Large intestine (tissue), 3 donors: Measurements from ENCODE around the gene TMEM61. TPM values are rescaled to one million over a fixed set of nuclear protein-coding genes. Genes with fewer than 3 reads are reported as not detected.
A peak's percentile ranks its signal among the peaks of the same experiment; 100 is the strongest.

ENCODE experiments used
- DNase-seq, 2 donors: peaks; one replicate each; pipeline versions ENCODE4 v3.0.0 to v3.0.0-alpha.2; 2013
- H3K27ac ChIP-seq: one replicate; pipeline ENCODE4 v1.5.1; 2013; ENCODE audit warnings: low read length
- H3K27me3 ChIP-seq: 2 replicates; pipeline ENCODE4 v1.6.1; 2013; ENCODE audit warnings: low read length; ENCODE audit not compliant: control insufficient read depth, insufficient read depth
- H3K36me3 ChIP-seq: 2 replicates; pipeline ENCODE4 v1.6.1; 2013; ENCODE audit warnings: low read length; ENCODE audit not compliant: control insufficient read depth, insufficient read depth
- H3K4me1 ChIP-seq: one replicate; pipeline ENCODE4 v1.6.1; 2013; ENCODE audit warnings: low read length; ENCODE audit not compliant: control insufficient read depth, insufficient read depth
- H3K4me3 ChIP-seq: one replicate; pipeline ENCODE4 v1.5.1; 2013; ENCODE audit warnings: low read length
- H3K9me3 ChIP-seq: one replicate; pipeline ENCODE4 v1.6.1; 2013; ENCODE audit warnings: mild to moderate bottlenecking, low read depth, low read length, moderate library complexity; ENCODE audit not compliant: control insufficient read depth
- WGBS: methylation state at CpG from one replicate; pipeline ENCODE4 v1.1.5; 2013; ENCODE audit warnings: low lambda C conversion rate; ENCODE audit not compliant: insufficient coverage; 5-methylcytosine and 5-hydroxymethylcytosine counted together
- polyA plus RNA-seq: library from polyadenylated mRNA; unstranded; fragments of 120-200 nt; gene quantifications from one replicate; pipeline ENCODE4 v1.2.1, GENCODE V29; 2013

The TMEM61 gene
- polyA plus RNA-seq, 1 donor = 2.8 TPM

DNA sequence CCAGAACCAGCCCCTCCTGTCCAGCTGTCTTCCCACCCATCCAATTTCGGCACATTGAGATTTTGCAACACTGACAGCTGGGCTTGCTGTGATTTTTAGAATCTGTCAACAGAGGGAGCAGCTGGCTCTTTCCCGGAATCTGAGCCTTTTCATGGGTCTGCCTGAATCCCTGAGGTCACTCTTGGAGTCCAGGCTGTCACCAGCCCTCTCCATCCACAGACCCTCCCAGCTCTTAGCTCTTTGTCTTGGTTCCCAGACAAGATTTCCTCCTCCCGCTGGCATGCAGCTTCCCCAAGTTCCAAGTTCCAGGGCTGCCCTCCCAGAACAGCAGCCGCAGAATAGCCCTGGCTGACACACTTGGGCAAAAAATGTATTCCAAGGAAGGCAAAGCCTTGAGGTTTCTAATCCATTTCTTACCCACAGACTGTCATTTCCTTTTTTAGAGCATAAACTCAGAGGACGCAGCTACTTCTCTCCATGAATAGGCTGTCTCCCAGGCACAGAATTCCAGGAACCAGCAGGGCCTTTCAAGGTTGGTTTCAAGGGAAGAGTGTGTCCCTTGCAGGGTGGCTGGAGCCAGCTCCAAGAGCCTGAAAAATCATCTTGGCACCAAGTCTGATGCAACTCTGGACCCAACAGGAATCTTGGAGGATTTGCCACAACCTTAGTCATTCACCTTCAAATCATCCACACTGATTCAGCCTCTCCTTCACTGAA lies 7.1 kb upstream of the TMEM61 start:
- no peaks in the 10 kb centered on the region for H3K36me3 ChIP-seq
- H3K27me3 ChIP-seq = peaks cover 9% of the 10 kb centered on the region
- H3K4me3 ChIP-seq = no peak overlapping the region
- no peaks in the 10 kb centered on the region for H3K9me3 ChIP-seq
- no peaks in the 10 kb centered on the region for H3K4me1 ChIP-seq
- WGBS = no CpG with 5 or more reads among the region's 5 CpGs
- no peak overlapping the region for H3K27ac ChIP-seq
- DNase-seq = no peak

DNA sequence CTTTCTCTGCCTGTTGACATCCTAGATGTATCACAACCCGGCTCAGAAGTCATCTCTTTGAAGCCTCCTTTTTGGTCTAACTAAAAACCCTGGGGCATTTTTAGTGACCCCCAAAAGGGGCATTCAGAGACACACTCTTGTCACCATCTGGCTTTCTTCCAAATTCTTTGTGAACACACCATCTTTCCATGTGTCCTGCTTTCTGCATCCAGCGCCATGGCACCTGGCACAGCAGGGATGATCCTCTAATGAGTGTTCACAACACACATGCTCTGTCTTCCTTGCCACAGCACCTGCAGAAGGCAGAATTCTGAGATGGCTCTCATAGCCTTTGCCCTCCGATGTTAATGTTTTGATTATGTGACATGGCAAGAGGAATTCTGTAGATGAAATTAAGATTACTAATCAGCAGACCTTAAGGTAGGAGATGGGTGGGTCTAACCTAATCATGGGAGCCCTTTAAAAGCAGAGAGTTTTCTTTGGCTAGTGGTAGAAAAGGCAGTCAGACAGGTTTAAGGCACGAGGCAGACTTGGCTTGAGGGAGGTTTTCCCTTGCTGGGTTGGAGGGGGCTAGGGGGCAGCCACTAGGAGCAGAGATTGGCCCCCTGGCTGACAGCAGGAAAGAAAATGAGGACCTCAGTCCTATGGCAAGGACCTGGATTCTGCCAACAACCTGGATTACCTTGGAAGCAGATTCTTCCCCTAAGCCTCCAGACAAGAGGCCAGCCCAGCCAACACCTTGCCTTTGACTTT lies 4.9 kb upstream of the TMEM61 start:
- H3K36me3 ChIP-seq = no peaks in the 10 kb centered on the region
- no peak for DNase-seq
- peaks cover 23% of the 10 kb centered on the region for H3K27me3 ChIP-seq
- H3K4me1 ChIP-seq = peaks cover 3% of the 10 kb centered on the region
- H3K27ac ChIP-seq = no peak overlapping the region
- WGBS = no CpG with 5 or more reads among the region's 4 CpGs
- no peak overlapping the region for H3K4me3 ChIP-seq
- no peaks in the 10 kb centered on the region for H3K9me3 ChIP-seq

DNA sequence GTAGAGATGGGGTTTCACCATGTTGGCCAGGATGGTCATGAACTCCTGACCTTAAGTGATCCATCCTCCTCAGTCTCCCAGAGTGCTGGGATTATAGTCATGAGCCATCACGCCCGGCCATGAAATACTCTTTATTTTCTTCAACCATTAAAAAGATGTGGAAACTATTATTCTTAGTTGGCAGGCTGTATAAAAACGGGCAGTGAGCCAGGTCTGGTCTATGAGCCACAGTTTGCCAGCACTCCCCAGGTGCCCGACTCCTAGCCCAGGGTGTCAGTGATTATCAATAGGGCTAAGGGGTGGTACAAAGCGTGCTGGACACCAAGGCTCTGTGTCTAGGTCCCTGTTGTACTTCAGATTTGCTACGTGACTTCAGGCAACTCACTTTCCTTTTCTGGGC lies 3.7 kb upstream of the TMEM61 start:
- no peaks in the 10 kb centered on the region for H3K9me3 ChIP-seq
- 84% methylated on average over 2 of the region's 6 CpGs for WGBS
- no peak overlapping the region for H3K4me3 ChIP-seq
- DNase-seq = no peak
- no peaks in the 10 kb centered on the region for H3K36me3 ChIP-seq
- H3K4me1 ChIP-seq = peaks cover 3% of the 10 kb centered on the region
- peaks cover 34% of the 10 kb centered on the region for H3K27me3 ChIP-seq
- H3K27ac ChIP-seq = no peak overlapping the region

DNA sequence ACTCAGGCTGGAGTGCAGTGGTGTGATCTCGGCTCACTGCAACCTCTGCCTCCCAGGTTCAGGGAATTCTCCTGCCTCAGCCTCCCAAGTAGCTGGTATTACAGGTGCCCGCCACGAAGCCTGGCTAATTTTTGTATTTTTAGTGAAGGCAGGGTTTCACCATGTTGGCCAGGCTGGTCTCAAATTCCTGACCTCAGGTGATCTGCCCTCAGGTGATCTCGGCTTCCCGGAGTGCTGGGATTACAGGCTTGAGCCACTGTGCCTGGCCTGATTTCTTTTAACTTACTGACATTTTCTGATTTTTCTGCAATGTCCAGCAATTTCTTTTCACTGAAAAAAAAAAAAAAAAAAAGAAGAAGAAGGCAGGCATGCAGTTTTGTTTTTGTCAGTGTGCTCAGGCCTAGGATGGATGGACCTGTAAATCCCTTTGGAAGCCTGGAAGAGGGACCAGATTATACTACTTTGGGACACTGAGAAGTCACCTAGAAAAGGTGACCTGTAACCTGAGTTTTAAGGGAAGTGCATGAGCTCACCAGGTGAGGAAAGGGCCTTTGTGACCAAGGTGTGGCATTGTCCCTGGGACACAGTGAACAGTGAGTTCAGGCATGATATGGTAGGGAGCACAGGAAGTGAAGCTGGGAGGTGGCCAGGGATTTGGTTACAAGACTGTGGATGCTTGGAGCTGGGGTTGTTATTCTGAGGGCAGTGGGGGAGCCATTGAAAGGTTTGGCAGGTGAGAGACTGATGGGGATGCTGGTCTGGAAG lies 2.7 kb upstream of the TMEM61 start:
- no CpG with 5 or more reads among the region's 5 CpGs for WGBS
- Histone ChIP-seq H3K27ac (no peak overlapping the region), H3K4me3 (no peak overlapping the region), H3K27me3 (peaks cover 36% of the 10 kb centered on the region), H3K9me3 (no peaks in the 10 kb centered on the region), H3K36me3 (no peaks in the 10 kb centered on the region), H3K4me1 (peaks cover 3% of the 10 kb centered on the region)
- DNase-seq = no peak

- Histone ChIP-seq H3K4me1 (peaks cover 3% of the 10 kb centered on the region), H3K27me3 (peaks cover 36% of the 10 kb centered on the region), H3K27ac (no peak overlapping the region), H3K36me3 (no peaks in the 10 kb centered on the region), H3K9me3 (no peaks in the 10 kb centered on the region), H3K4me3 (no peak overlapping the region)
- no peak for DNase-seq
- no CpG with 5 or more reads among the region's 9 CpGs for WGBS
Observed at GRCh38 chr1:54978528-54979326, 1.7 kb upstream of the TMEM61 start.

GRCh38 chr1:54979327-54979891 lies 1.0 kb upstream of the TMEM61 start:
- Histone ChIP-seq H3K4me3 (no peak overlapping the region), H3K27ac (no peak overlapping the region), H3K9me3 (no peaks in the 10 kb centered on the region), H3K36me3 (no peaks in the 10 kb centered on the region), H3K4me1 (peaks cover 3% of the 10 kb centered on the region), H3K27me3 (peaks cover 40% of the 10 kb centered on the region)
- no CpG with 5 or more reads among the region's 5 CpGs for WGBS
- no peak for DNase-seq

GRCh38 chr1:54980046-54980527 lies 341 bp upstream of the TMEM61 start:
- H3K27ac ChIP-seq = no peak overlapping the region
- no CpG with 5 or more reads among the region's 25 CpGs for WGBS
- H3K27me3 ChIP-seq = peaks cover 40% of the 10 kb centered on the region

GRCh38 chr1:54981466-54981865 lies 1.0 kb downstream of the TMEM61 start:
- H3K4me3 ChIP-seq = no peak overlapping the region
- H3K27ac ChIP-seq = no peak overlapping the region
- WGBS = no CpG with 5 or more reads among the region's 8 CpGs
- H3K4me1 ChIP-seq = peaks cover 3% of the 10 kb centered on the region
- peaks cover 38% of the 10 kb centered on the region for H3K27me3 ChIP-seq
- DNase-seq = no peak
- H3K36me3 ChIP-seq = no peaks in the 10 kb centered on the region
- no peaks in the 10 kb centered on the region for H3K9me3 ChIP-seq

More at GRCh38 chr1:54980046-54980527, 341 bp upstream of the TMEM61 start:
- no peaks in the 10 kb centered on the region for H3K9me3 ChIP-seq
- no peak for DNase-seq
- H3K4me3 ChIP-seq = peak overlapping the region; percentile 16
- no peaks in the 10 kb centered on the region for H3K36me3 ChIP-seq
- H3K4me1 ChIP-seq = peaks cover 3% of the 10 kb centered on the region

DNA sequence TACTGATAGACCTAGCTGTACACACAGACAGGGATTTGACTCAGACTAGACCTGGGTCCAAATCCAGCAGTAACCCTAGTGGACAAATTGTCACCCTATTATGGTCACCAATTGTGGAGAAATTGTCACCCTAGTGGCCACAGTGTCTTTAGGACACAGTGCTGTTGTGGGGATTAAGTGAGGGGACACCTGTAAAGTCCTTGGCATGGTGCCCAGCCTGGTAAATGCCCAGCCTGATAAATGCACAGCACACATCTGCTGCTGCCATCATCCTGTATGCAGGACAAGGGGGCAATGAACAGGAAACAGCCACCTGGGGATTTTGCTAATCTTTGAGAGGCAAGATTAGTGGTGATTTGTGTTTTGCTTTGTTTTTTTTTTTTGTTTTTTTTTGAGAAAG lies 2.3 kb downstream of the TMEM61 start:
- H3K4me1 ChIP-seq = peaks cover 3% of the 10 kb centered on the region
- H3K4me3 ChIP-seq = no peak overlapping the region
- H3K9me3 ChIP-seq = no peaks in the 10 kb centered on the region
- H3K27ac ChIP-seq = no peak overlapping the region
- no peak for DNase-seq
- peaks cover 38% of the 10 kb centered on the region for H3K27me3 ChIP-seq
- H3K36me3 ChIP-seq = no peaks in the 10 kb centered on the region
